SK-N-SH treated with all-trans-retinoic acid at 6 μM for 48 hours (cell line): ENCODE data around the gene SCLT1.

ENCODE experiments used
- ATAC-seq: fragments of 200-7000 bp; cut with Tn5 transposase; 3 replicates; pipeline ENCODE4 v1.9.1; 2020; ENCODE audit warnings: mild to moderate bottlenecking, moderate library complexity
- ARNTL ChIP-seq: fragments of 450-650 bp; formaldehyde crosslinking; IDR thresholded peaks from 2 replicates; pipeline ENCODE4 v1.5.0; 2020; ENCODE audit warnings: low read depth, mild to moderate bottlenecking, moderate library complexity, borderline replicate concordance
- BACH2 ChIP-seq: fragments of 250-450 bp; sonication (Bioruptor Pico); IDR thresholded peaks from 2 replicates; pipeline ENCODE4 v1.9.0; 2021; ENCODE audit warnings: mild to moderate bottlenecking, borderline replicate concordance
- CSDC2 ChIP-seq: fragments of 250-450 bp; sonication (Bioruptor Pico); IDR thresholded peaks from 2 replicates; pipeline ENCODE4 v1.5.0; 2020; ENCODE audit warnings: mild to moderate bottlenecking, moderate library complexity
- ESRRG ChIP-seq: fragments of 250-450 bp; sonication (Bioruptor Pico); IDR thresholded peaks from 2 replicates; pipeline ENCODE4 v1.6.1; 2021; ENCODE audit warnings: mild to moderate bottlenecking
- GLIS3 ChIP-seq: fragments of 250-450 bp; sonication (Bioruptor Pico); IDR thresholded peaks from 2 replicates; pipeline ENCODE4 v1.5.0; 2020; ENCODE audit warnings: mild to moderate bottlenecking, moderate library complexity
- ISL1 ChIP-seq: fragments of 250-450 bp; sonication (Bioruptor Pico); IDR thresholded peaks from 2 replicates; pipeline ENCODE4 v2.1.2; 2022; ENCODE audit warnings: mild to moderate bottlenecking, moderate library complexity
- OSR1 ChIP-seq: fragments of 250-450 bp; sonication (Bioruptor Pico); IDR thresholded peaks from 2 replicates; pipeline ENCODE4 v1.8.0; 2022; ENCODE audit warnings: moderate library complexity, mild to moderate bottlenecking, inconsistent platforms
- PPARA ChIP-seq: fragments of 250-450 bp; sonication (Bioruptor Pico); IDR thresholded peaks from 2 replicates; pipeline ENCODE4 v1.5.0; 2020; ENCODE audit warnings: mild to moderate bottlenecking, borderline replicate concordance
- RARB ChIP-seq: fragments of 250-450 bp; sonication (Bioruptor Pico); IDR thresholded peaks from 2 replicates; pipeline ENCODE4 v1.8.0; 2021; ENCODE audit warnings: mild to moderate bottlenecking, moderate library complexity
- SNAI2 ChIP-seq: fragments of 250-450 bp; sonication (Bioruptor Pico); IDR thresholded peaks from 2 replicates; pipeline ENCODE4 v1.5.0; 2020; ENCODE audit warnings: mild to moderate bottlenecking, moderate library complexity
- TCF4 ChIP-seq: fragments of 250-450 bp; sonication (Bioruptor Pico); IDR thresholded peaks from 2 replicates; pipeline ENCODE4 v1.8.0; 2021; ENCODE audit warnings: mild to moderate bottlenecking, moderate library complexity, borderline replicate concordance
- ZC3H10 ChIP-seq: fragments of 250-450 bp; sonication (Bioruptor Pico); IDR thresholded peaks from 2 replicates; pipeline ENCODE4 v1.5.1; 2021; ENCODE audit warnings: mild to moderate bottlenecking, moderate library complexity
- ZFP3 ChIP-seq: fragments of 250-450 bp; sonication (Bioruptor Pico); IDR thresholded peaks from 2 replicates; pipeline ENCODE4 v1.5.0; 2020; ENCODE audit warnings: mild to moderate bottlenecking, moderate library complexity
- ZNF565 ChIP-seq: fragments of 450-650 bp; formaldehyde crosslinking; conservative IDR thresholded peaks from 2 replicates; pipeline ENCODE4 v1.5.0; 2020; ENCODE audit warnings: low read depth, mild to moderate bottlenecking, moderate library complexity
- ZNF70 ChIP-seq: fragments of 450-650 bp; formaldehyde crosslinking; IDR thresholded peaks from 2 replicates; pipeline ENCODE4 v1.5.0; 2020; ENCODE audit warnings: mild to moderate bottlenecking, moderate library complexity
- ZNF8 ChIP-seq: fragments of 450-650 bp; formaldehyde crosslinking; IDR thresholded peaks from 2 replicates; pipeline ENCODE4 v1.5.0; 2020; ENCODE audit warnings: mild to moderate bottlenecking, moderate library complexity
- TF ChIP-seq, protein P1 (sequence below): fragments of 250-450 bp; sonication (Bioruptor Pico); IDR thresholded peaks from 2 replicates; pipeline ENCODE4 v1.8.0; 2020; ENCODE audit warnings: mild to moderate bottlenecking, moderate library complexity, borderline replicate concordance
- TF ChIP-seq, protein P2 (sequence below): fragments of 250-450 bp; sonication (Bioruptor Pico); IDR thresholded peaks from 2 replicates; pipeline ENCODE4 v1.5.0; 2020; ENCODE audit warnings: mild to moderate bottlenecking, moderate library complexity
- TF ChIP-seq, protein P3 (sequence below): fragments of 250-450 bp; sonication (Bioruptor Pico); IDR thresholded peaks from 2 replicates; pipeline ENCODE4 v1.5.1; 2020; ENCODE audit warnings: low read depth, mild to moderate bottlenecking, moderate library complexity
- TF ChIP-seq, protein P4 (sequence below): fragments of 250-450 bp; sonication (Bioruptor Pico); IDR thresholded peaks from 2 replicates; pipeline ENCODE4 v1.8.0; 2021; ENCODE audit warnings: low read depth, mild to moderate bottlenecking, moderate library complexity, borderline replicate concordance
- TF ChIP-seq, protein P5 (sequence below): fragments of 250-450 bp; sonication (Bioruptor Pico); IDR thresholded peaks from 2 replicates; pipeline ENCODE4 v1.5.1; 2021; ENCODE audit warnings: mild to moderate bottlenecking, moderate library complexity

SCLT1 gene

DNA sequence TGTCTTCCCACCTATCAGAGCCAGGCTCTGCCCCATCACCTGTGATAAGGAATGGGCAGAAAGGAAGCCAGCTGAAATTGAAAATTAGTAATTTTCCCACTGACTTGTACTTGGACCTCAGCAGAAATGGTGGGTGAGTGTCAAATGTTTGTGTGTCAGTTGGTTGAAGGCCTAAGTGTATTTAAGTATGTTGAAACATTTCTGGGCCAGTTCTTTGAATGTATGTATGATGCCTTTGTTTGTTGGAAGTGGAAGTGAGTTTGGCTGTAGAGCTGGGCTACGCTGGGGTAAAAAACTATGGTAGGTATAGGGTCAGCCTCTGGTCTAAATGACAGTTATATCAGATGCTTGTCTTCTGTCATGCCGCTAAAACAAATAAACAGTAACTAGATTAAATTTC, 256.1 kb downstream of the SCLT1 start:
- TF ChIP-seq BACH2 (CRISPR knock-in tag) (no peak), PPARA (CRISPR knock-in tag) (no peak), CSDC2 (CRISPR knock-in tag) (no peak), ESRRG (CRISPR knock-in tag) (no peak), ZNF565 (no peak), ZNF70 (CRISPR knock-in tag) (no peak), SNAI2 (no peak), OSR1 (CRISPR knock-in tag) (no peak), GLIS3 (CRISPR knock-in tag) (no peak), ISL1 (CRISPR knock-in tag) (no peak), ZC3H10 (CRISPR knock-in tag) (no peak), ARNTL (no peak)
- TF ChIP-seq, protein P1, sequence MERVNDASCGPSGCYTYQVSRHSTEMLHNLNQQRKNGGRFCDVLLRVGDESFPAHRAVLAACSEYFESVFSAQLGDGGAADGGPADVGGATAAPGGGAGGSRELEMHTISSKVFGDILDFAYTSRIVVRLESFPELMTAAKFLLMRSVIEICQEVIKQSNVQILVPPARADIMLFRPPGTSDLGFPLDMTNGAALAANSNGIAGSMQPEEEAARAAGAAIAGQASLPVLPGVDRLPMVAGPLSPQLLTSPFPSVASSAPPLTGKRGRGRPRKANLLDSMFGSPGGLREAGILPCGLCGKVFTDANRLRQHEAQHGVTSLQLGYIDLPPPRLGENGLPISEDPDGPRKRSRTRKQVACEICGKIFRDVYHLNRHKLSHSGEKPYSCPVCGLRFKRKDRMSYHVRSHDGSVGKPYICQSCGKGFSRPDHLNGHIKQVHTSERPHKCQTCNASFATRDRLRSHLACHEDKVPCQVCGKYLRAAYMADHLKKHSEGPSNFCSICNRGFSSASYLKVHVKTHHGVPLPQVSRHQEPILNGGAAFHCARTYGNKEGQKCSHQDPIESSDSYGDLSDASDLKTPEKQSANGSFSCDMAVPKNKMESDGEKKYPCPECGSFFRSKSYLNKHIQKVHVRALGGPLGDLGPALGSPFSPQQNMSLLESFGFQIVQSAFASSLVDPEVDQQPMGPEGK (CRISPR knock-in tag), result no peak
- TF ChIP-seq, protein P2, sequence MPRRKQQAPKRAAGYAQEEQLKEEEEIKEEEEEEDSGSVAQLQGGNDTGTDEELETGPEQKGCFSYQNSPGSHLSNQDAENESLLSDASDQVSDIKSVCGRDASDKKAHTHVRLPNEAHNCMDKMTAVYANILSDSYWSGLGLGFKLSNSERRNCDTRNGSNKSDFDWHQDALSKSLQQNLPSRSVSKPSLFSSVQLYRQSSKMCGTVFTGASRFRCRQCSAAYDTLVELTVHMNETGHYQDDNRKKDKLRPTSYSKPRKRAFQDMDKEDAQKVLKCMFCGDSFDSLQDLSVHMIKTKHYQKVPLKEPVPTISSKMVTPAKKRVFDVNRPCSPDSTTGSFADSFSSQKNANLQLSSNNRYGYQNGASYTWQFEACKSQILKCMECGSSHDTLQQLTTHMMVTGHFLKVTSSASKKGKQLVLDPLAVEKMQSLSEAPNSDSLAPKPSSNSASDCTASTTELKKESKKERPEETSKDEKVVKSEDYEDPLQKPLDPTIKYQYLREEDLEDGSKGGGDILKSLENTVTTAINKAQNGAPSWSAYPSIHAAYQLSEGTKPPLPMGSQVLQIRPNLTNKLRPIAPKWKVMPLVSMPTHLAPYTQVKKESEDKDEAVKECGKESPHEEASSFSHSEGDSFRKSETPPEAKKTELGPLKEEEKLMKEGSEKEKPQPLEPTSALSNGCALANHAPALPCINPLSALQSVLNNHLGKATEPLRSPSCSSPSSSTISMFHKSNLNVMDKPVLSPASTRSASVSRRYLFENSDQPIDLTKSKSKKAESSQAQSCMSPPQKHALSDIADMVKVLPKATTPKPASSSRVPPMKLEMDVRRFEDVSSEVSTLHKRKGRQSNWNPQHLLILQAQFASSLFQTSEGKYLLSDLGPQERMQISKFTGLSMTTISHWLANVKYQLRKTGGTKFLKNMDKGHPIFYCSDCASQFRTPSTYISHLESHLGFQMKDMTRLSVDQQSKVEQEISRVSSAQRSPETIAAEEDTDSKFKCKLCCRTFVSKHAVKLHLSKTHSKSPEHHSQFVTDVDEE (CRISPR knock-in tag), result no peak
- TF ChIP-seq, protein P3, sequence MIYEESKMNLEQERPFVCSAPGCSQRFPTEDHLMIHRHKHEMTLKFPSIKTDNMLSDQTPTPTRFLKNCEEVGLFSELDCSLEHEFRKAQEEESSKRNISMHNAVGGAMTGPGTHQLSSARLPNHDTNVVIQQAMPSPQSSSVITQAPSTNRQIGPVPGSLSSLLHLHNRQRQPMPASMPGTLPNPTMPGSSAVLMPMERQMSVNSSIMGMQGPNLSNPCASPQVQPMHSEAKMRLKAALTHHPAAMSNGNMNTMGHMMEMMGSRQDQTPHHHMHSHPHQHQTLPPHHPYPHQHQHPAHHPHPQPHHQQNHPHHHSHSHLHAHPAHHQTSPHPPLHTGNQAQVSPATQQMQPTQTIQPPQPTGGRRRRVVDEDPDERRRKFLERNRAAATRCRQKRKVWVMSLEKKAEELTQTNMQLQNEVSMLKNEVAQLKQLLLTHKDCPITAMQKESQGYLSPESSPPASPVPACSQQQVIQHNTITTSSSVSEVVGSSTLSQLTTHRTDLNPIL (CRISPR knock-in tag), result no peak
- TF ChIP-seq, protein P4, sequence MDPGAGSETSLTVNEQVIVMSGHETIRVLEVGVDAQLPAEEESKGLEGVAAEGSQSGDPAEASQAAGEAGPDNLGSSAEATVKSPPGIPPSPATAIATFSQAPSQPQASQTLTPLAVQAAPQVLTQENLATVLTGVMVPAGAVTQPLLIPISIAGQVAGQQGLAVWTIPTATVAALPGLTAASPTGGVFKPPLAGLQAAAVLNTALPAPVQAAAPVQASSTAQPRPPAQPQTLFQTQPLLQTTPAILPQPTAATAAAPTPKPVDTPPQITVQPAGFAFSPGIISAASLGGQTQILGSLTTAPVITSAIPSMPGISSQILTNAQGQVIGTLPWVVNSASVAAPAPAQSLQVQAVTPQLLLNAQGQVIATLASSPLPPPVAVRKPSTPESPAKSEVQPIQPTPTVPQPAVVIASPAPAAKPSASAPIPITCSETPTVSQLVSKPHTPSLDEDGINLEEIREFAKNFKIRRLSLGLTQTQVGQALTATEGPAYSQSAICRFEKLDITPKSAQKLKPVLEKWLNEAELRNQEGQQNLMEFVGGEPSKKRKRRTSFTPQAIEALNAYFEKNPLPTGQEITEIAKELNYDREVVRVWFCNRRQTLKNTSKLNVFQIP, result no peak
- ATAC-seq, result no peak

DNA sequence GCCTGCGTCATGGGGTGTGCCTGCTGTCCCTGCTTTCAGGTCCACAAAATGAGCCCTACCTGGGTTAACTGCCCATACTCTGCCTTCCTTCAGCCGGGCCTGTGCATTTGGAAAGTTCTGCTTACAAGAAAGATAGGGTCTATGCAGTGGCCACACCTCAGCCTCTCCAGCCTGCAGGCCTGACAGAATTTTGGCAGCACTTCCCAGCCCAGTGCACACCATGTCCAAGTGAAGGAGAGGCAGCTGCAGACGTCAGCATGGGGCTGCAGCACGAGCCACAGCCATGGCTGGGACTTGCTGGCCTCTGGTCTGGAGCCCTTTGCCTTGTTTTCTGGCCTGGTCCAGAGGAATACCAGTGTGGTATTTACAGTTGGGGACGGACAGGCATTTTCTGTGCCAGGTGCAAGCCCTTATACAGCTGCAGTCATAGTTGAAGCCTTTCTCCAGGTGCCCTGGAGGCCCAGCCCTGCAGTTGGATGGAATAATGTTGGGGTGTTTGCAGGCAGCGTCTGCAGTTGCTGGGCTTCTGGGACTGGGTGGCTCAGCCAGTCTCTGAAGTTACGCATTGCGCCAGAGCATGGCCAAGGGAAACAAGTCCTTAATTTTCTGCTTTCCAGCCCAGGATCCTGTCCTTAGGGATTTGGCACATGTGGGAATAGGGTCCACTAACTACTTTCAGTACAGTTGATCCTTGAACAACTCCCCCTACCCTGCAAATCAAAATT, 257.7 kb downstream of the SCLT1 start:
- TF ChIP-seq CSDC2 (CRISPR knock-in tag) (no peak), ESRRG (CRISPR knock-in tag) (no peak), ZNF70 (CRISPR knock-in tag) (no peak), TCF4 (CRISPR knock-in tag) (no peak), PPARA (CRISPR knock-in tag) (no peak), ZFP3 (CRISPR knock-in tag) (no peak), SNAI2 (no peak), RARB (CRISPR knock-in tag) (no peak), ZC3H10 (CRISPR knock-in tag) (no peak), GLIS3 (CRISPR knock-in tag) (no peak), ISL1 (CRISPR knock-in tag) (no peak), ZNF8 (CRISPR knock-in tag) (no peak), OSR1 (CRISPR knock-in tag) (no peak)
- TF ChIP-seq, protein P4, result no peak
- TF ChIP-seq, protein P3 (CRISPR knock-in tag), result no peak
- TF ChIP-seq, protein P5, sequence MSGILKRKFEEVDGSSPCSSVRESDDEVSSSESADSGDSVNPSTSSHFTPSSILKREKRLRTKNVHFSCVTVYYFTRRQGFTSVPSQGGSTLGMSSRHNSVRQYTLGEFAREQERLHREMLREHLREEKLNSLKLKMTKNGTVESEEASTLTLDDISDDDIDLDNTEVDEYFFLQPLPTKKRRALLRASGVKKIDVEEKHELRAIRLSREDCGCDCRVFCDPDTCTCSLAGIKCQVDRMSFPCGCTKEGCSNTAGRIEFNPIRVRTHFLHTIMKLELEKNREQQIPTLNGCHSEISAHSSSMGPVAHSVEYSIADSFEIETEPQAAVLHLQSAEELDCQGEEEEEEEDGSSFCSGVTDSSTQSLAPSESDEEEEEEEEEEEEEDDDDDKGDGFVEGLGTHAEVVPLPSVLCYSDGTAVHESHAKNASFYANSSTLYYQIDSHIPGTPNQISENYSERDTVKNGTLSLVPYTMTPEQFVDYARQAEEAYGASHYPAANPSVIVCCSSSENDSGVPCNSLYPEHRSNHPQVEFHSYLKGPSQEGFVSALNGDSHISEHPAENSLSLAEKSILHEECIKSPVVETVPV, result no peak
- TF ChIP-seq, protein P1 (CRISPR knock-in tag), result no peak
- TF ChIP-seq, all 23 proteins: peak for 0
- no peak for ATAC-seq
